Suprapubic skin (tissue), 4 donors: ENCODE results near the gene ZFYVE28. TPM values are rescaled to one million over a fixed set of nuclear protein-coding genes. Genes with fewer than 3 reads are reported as not detected.

ENCODE experiments used
- DNase-seq, 2 donors: peaks; one replicate each; pipeline ENCODE4 v3.0.0-alpha.2; 2019; ENCODE audit warnings: low spot score in 2 of 2
- H3K27ac ChIP-seq: fragments of 200-600 bp; sonication (generic); one replicate; pipeline ENCODE4 v1.5.1; 2019
- H3K27me3 ChIP-seq: fragments of 200-600 bp; sonication (generic); one replicate; pipeline ENCODE4 v1.5.1; 2019
- H3K36me3 ChIP-seq: fragments of 200-600 bp; sonication (generic); one replicate; pipeline ENCODE4 v1.5.1; 2019
- H3K4me1 ChIP-seq: fragments of 200-600 bp; sonication (generic); one replicate; pipeline ENCODE4 v1.5.1; 2019
- H3K4me3 ChIP-seq: fragments of 200-600 bp; sonication (generic); one replicate; pipeline ENCODE4 v1.5.1; 2019; ENCODE audit warnings: mild to moderate bottlenecking
- H3K9me3 ChIP-seq: fragments of 200-600 bp; sonication (generic); one replicate; pipeline ENCODE4 v1.5.1; 2019
- EP300 ChIP-seq: sonication (generic); formaldehyde crosslinking; IDR thresholded peaks from one replicate; pipeline ENCODE4 v1.6.1; 2017; ENCODE audit warnings: antibody characterized with exemption
- POLR2A ChIP-seq, 2 donors: fragments of 450-650 bp; IDR thresholded peaks; one replicate each; pipeline ENCODE4 v1.6.1; 2017; ENCODE audit warnings: antibody characterized with exemption in 2 of 2, mild to moderate bottlenecking in 2 of 2, moderate library complexity in 2 of 2
- POLR2AphosphoS5 ChIP-seq, 3 donors: sonication (generic); formaldehyde crosslinking; IDR thresholded peaks; one replicate each; pipeline ENCODE4 v1.6.1; 2017; ENCODE audit warnings: antibody characterized with exemption in 3 of 3
- WGBS: methylation state at CpG from one replicate; pipeline ENCODE4 v1.1.5; 2018; 5-methylcytosine and 5-hydroxymethylcytosine counted together
- total RNA-seq, 4 donors: library from RNA; depleted of rRNA; stranded (reverse); fragments of >200 nt; gene quantifications; one replicate each; pipeline ENCODE4 v1.1.0, GENCODE V29; 2016
- TF ChIP-seq, protein P1 (sequence below), 2 donors: fragments of 200-600 bp in 1 of 2; fragments of 450-650 bp in 1 of 2; sonication (generic) in 1 of 2; IDR thresholded peaks; one replicate each; pipeline ENCODE4 v1.5.1; 2016 to 2019; ENCODE audit warnings: antibody characterized with exemption in 2 of 2, mild to moderate bottlenecking in 1 of 2, moderate library complexity in 1 of 2

Gene ZFYVE28
- total RNA-seq, 4 donors from 2014 or later = 7.6 to 21.3 (median 9.9) TPM

DNA sequence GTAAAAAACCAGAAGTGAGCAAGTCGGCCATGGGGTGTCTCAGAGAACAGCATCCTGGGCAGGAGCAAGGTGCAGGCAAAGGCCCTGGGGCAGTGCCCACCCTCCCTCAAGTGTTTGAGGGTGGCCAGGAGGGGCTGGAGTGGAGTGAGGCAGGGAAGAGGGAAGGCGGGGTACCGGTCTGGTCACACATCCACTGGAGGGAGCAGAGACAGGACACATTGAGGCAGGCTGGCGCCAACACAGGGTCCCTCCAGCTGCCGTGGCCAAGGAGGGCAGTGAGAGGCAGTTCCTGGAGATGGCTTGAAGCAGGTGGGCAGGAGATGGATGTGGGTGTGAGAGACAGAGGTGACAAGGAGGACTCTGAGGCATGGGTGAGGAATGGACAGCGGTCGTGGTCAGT is 30.1 kb upstream of the ZFYVE28 start:
- H3K9me3 ChIP-seq = no peaks in the 10 kb centered on the region
- WGBS = 84% methylated on average over 7 of the region's 7 CpGs
- TF ChIP-seq POLR2A (IDR thresholded peaks at IDR 0.05) (no peak), POLR2AphosphoS5 (IDR thresholded peaks at IDR 0.05) (no peak), EP300 (no peak)
- TF ChIP-seq, protein P1, sequence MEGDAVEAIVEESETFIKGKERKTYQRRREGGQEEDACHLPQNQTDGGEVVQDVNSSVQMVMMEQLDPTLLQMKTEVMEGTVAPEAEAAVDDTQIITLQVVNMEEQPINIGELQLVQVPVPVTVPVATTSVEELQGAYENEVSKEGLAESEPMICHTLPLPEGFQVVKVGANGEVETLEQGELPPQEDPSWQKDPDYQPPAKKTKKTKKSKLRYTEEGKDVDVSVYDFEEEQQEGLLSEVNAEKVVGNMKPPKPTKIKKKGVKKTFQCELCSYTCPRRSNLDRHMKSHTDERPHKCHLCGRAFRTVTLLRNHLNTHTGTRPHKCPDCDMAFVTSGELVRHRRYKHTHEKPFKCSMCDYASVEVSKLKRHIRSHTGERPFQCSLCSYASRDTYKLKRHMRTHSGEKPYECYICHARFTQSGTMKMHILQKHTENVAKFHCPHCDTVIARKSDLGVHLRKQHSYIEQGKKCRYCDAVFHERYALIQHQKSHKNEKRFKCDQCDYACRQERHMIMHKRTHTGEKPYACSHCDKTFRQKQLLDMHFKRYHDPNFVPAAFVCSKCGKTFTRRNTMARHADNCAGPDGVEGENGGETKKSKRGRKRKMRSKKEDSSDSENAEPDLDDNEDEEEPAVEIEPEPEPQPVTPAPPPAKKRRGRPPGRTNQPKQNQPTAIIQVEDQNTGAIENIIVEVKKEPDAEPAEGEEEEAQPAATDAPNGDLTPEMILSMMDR (IDR thresholded peaks at IDR 0.05) = no peak
- peak in 1 of 2 donors; percentile 46 for DNase-seq
- no peaks in the 10 kb centered on the region for H3K4me1 ChIP-seq
- no peaks in the 10 kb centered on the region for H3K36me3 ChIP-seq
- H3K4me3 ChIP-seq = no peak overlapping the region
- H3K27ac ChIP-seq = no peak overlapping the region
- H3K27me3 ChIP-seq = no peaks in the 10 kb centered on the region

DNA sequence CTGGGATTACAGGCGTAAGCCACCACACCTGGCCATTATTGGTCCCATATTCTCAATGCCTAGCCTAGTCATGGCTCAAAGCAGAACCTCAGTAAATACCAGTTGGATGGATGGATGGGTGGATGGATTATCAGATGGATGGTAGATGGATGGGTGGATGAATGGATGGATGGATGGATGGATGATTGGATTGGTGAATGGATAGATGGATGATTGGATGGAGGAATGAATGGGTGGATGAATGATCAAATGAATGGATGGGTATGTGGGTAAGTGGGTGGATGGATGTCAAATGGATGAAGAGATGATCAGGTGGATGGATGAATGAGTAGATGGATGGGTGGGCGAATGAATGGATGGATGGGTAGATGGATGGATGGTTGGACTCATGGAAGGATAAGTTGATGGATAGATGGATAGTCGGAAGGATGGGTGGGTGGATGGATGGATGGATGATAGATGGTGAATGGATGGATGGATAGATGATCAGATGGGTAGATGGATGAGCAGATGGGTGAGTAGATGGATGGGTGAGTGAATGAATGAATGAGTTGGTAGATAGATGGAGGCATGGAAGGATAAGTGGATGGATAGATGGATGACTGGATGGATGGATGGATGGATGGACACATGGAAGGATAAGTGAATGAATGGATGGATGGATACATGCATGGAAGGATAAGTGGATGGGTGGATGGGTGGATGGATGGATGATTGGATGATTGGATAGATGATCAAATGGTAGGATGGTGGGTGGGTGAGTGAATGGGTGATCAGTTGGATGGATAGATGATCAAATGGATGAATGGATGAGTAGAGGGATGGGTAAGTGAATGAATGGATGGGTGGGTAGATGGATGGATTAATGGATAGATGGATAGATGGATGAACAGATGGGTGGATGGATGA is 28.5 kb upstream of the ZFYVE28 start:
- no peak for TF ChIP-seq POLR2A (IDR thresholded peaks at IDR 0.05)
- TF ChIP-seq EP300 = no peak
- no peak for TF ChIP-seq POLR2AphosphoS5 (IDR thresholded peaks at IDR 0.05)
- TF ChIP-seq, protein P1 (IDR thresholded peaks at IDR 0.05) = no peak
- Histone ChIP-seq H3K9me3 (no peaks in the 10 kb centered on the region), H3K27me3 (no peaks in the 10 kb centered on the region), H3K36me3 (no peaks in the 10 kb centered on the region), H3K4me3 (no peak overlapping the region), H3K27ac (no peak overlapping the region), H3K4me1 (no peaks in the 10 kb centered on the region)
- 89% methylated on average over 3 of the region's 3 CpGs for WGBS
- DNase-seq = no peak

DNA sequence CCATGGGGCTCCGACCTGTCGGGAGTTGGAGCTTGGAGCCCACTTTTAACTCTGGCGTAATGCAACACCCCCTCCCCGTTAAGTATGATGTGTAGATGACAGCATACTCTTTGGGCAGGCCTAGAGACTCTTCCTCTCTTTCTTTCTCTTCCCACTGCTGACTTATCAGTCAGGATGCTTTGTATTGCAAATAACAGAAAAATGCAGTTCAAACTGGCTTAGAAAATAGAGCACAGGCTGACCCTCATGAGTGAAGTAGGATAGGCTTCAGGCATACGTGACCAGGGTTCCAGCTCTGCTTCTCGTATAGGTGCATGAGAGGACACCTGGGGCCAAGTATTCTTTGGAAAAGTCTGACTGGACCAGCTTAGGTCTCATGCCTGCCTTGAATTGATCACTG is 27.1 kb upstream of the ZFYVE28 start:
- TF ChIP-seq POLR2AphosphoS5 (IDR thresholded peaks at IDR 0.05) (no peak), EP300 (no peak), POLR2A (IDR thresholded peaks at IDR 0.05) (no peak)
- TF ChIP-seq, protein P1 (IDR thresholded peaks at IDR 0.05) = no peak

DNA sequence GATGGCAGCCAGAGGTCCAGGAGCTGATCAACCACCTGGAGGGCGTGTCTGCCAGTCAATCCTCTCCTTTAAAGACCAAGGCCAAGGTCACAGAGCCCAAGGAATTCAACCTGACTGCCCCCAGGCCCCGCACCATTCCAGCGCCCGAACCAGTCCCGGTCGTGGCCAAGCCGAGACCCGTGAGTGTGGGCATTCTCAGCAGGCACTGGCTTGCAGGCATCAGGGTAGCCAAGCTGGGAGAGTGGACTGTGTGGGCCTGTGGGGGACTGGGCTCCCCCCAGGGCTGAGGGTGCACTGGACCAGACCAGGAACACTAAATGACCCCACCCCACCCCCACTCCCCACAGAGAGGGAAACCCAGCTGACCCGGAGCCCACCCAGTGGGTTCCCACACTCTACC is 26.7 kb upstream of the ZFYVE28 start:
- WGBS = 100% methylated on average over 2 of the region's 9 CpGs
- TF ChIP-seq, protein P1 (IDR thresholded peaks at IDR 0.05) = no peak
- TF ChIP-seq POLR2AphosphoS5 (IDR thresholded peaks at IDR 0.05) (no peak), EP300 (no peak), POLR2A (IDR thresholded peaks at IDR 0.05) (no peak)

More for the DNA sequence above, 27.1 kb upstream of the ZFYVE28 start:
- Histone ChIP-seq H3K36me3 (no peaks in the 10 kb centered on the region), H3K9me3 (no peaks in the 10 kb centered on the region), H3K4me1 (no peaks in the 10 kb centered on the region), H3K27me3 (no peaks in the 10 kb centered on the region), H3K4me3 (no peak overlapping the region), H3K27ac (no peak overlapping the region)
- 93% methylated on average over 6 of the region's 6 CpGs for WGBS
- no peak for DNase-seq

DNA sequence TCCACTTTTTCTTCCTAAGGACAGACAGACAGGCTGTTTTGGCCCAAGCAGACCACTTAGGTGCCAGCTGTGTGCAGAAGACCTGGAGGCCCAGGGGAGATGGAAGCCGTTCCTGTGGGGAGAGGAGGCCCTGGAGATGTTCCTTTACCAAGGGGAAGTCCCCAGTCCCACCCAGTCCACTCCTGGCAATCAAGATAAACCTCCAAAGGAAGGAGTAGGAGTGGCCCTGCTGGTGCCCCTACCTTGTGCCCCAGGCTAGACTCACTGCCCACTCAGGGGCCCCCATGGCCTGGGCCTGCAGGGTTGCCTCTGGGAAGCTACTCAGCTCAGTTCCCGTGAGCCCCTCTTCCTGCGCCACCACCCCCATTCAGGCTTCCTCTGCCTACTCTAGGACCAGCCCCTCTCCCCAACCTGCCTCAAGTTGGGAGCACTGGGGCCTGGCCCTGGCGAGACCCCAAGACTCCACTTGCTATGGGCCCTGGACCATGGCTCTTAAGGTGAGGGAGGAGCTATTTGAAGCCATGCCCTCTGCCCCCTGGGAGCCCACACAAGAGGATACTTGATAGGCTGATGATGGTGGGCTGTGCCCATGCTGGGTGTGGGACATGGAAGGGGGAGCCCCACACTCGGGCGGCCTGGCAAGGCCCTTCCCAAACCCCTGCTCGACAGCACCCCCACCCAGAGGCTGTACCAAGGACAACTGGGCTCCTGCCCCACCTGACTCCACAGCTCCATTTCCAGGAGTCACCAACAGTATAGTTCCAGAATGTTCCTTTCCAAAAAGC is 25.7 kb upstream of the ZFYVE28 start:
- H3K4me1 ChIP-seq = no peaks in the 10 kb centered on the region
- no peak overlapping the region for H3K4me3 ChIP-seq
- H3K27me3 ChIP-seq = no peaks in the 10 kb centered on the region
- no peaks in the 10 kb centered on the region for H3K9me3 ChIP-seq
- TF ChIP-seq POLR2A (IDR thresholded peaks at IDR 0.05) (no peak), POLR2AphosphoS5 (IDR thresholded peaks at IDR 0.05) (no peak), EP300 (no peak)
- TF ChIP-seq, protein P1 (IDR thresholded peaks at IDR 0.05) = no peak
- no peak overlapping the region for H3K27ac ChIP-seq
- no peaks in the 10 kb centered on the region for H3K36me3 ChIP-seq
- 84% methylated on average over 4 of the region's 7 CpGs for WGBS
- no peak for DNase-seq

More for the DNA sequence above, 26.7 kb upstream of the ZFYVE28 start:
- Histone ChIP-seq H3K27ac (no peak overlapping the region), H3K36me3 (no peaks in the 10 kb centered on the region), H3K27me3 (no peaks in the 10 kb centered on the region), H3K9me3 (no peaks in the 10 kb centered on the region), H3K4me1 (no peaks in the 10 kb centered on the region), H3K4me3 (no peak overlapping the region)
- no peak for DNase-seq
